KOPT-K1 (cell line): ENCODE measurements around the gene MAN1C1.
"Not testable (repeated sequence)": the region's sequence is repeated elsewhere in the genome, so short reads cannot be mapped to it uniquely, and the experiment has no call there.

ENCODE experiments used
- H3K27ac ChIP-seq: fragments of 200-600 bp; sonication (generic); 2 replicates; pipeline ENCODE4 v1.5.1; 2016; ENCODE audit warnings: antibody characterized with exemption, mild to moderate bottlenecking, low read depth, low read length; ENCODE audit not compliant: poor library complexity, severe bottlenecking
- H3K36me3 ChIP-seq: fragments of 200-600 bp; sonication (generic); 2 replicates; pipeline ENCODE4 v1.5.1; 2017; ENCODE audit warnings: antibody characterized with exemption, mild to moderate bottlenecking, low read length, moderate library complexity; ENCODE audit not compliant: insufficient read depth
- H3K9me3 ChIP-seq: fragments of 200-600 bp; sonication (generic); 2 replicates; pipeline ENCODE4 v1.5.1; 2017; ENCODE audit warnings: antibody characterized with exemption, low read length, mild to moderate bottlenecking; ENCODE audit not compliant: insufficient read depth, poor library complexity, severe bottlenecking

The MAN1C1 gene

DNA sequence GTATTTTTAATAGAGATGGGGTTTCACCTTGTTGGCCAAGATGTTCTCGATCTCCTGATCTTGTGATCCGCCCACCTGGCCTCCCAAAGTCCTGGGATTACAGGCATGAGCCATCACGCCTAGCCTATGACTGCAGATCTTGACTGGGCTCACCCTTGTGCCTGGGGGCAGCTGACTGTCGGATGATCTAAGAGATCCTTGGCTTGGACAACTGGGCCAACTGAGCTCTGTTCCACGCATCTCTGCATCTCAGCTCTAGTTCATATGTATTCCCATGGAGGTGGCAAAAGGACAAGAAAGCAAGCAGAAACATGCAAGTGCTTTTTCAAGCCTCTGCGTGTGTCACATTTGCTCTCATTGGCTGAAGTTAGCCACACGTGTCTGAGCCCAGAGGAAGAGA is 107.6 kb downstream of the MAN1C1 start:
- Histone ChIP-seq H3K27ac (no peak overlapping the region), H3K36me3 (no peaks in the 10 kb centered on the region), H3K9me3 (no peaks in the 10 kb centered on the region)

DNA sequence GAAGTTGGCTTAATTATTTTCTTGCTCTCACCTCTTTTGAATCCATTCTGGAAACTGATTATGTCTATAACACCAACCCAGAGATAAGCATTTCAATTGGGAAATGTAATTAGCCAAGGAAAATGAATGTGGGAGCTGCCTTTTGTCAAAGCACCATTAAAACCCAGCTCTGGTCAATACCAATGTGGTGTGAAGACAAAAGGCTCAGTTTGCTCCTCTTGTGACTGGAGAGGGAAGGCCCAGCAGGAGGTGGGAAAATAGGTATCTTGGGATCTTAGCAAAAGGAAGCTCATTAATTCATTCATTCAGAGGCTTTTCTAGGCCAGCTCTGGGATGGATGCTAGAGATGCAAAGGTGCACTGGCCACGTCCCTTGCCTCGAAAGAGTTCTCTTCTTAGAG is 108.4 kb downstream of the MAN1C1 start:
- Histone ChIP-seq H3K36me3 (no peaks in the 10 kb centered on the region), H3K9me3 (no peaks in the 10 kb centered on the region), H3K27ac (no peak overlapping the region)

DNA sequence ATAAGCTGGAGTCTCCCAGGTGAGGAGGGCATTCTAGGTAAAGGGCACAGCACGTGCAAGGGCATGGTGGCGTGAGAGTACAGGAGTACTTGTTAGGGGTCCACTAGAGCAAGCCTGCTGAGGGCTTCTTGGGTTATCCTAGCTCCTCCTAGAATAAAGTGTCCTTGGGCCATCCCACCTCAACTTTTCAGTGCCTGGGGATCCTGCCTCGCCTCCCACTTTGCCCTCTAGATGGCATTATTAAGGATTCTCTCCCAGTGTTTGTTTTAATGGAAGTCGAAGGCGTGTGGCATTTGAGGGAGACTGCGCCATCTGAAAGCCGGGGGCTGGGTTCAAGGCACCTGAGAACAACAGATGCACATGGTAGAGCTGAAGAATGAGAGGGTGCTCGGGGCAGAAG is 108.9 kb downstream of the MAN1C1 start:
- H3K9me3 ChIP-seq, result no peaks in the 10 kb centered on the region
- H3K27ac ChIP-seq, result no peak overlapping the region
- H3K36me3 ChIP-seq, result no peaks in the 10 kb centered on the region

DNA sequence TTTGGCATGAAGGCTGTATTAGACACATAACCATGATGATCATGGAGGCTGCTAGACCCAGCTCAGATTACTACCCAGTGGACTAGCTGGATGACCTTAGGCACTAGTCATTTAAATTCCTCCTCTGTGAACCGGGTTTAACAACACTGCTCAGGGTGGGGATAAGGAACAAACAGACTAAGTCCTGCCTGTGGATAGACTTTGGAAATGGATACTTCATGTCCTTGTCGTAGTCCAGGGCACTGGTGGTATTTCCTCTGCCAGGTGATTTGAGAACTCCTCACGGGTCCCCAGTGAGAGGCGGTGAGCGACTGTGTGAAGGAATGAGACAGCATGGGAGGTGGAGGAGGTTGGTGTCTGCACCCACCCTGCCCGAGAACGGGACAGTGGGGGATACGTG is 110.5 kb downstream of the MAN1C1 start:
- H3K27ac ChIP-seq, result no peak overlapping the region
- no peaks in the 10 kb centered on the region for H3K9me3 ChIP-seq
- no peaks in the 10 kb centered on the region for H3K36me3 ChIP-seq

DNA sequence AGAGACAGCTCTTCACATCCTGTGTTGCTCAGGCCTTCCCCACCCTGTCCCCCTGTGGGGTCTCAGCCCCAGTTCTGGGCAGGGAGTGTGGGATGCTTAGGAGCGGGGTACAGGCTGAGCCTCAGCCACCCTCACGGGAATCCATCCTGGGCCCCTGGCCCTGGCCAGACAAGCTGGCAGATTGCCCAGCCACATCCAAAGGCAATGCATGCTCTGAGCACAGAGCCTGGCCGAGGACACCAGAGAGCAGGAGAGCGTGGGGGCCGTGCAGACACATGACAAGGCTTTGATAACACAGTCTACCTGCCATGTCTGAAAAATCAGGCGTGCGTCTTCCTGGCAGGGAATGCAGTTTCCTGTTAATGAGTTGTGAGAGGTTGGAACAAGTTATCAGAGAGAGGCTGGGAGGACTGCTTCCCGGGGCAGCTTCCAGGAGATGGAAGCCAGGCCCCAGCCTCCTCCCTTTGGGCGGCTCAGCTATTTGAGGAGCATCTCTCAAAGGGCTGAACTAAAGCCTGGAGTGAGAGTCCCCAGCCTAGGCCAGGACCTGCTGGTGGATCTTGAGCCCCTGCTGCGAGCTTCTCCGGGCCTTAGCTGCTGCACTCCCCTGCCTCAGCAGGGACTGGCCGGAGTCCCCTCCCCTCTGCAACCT is 111.2 kb downstream of the MAN1C1 start:
- H3K36me3 ChIP-seq, result no peaks in the 10 kb centered on the region
- no peak overlapping the region for H3K27ac ChIP-seq
- no peaks in the 10 kb centered on the region for H3K9me3 ChIP-seq

DNA sequence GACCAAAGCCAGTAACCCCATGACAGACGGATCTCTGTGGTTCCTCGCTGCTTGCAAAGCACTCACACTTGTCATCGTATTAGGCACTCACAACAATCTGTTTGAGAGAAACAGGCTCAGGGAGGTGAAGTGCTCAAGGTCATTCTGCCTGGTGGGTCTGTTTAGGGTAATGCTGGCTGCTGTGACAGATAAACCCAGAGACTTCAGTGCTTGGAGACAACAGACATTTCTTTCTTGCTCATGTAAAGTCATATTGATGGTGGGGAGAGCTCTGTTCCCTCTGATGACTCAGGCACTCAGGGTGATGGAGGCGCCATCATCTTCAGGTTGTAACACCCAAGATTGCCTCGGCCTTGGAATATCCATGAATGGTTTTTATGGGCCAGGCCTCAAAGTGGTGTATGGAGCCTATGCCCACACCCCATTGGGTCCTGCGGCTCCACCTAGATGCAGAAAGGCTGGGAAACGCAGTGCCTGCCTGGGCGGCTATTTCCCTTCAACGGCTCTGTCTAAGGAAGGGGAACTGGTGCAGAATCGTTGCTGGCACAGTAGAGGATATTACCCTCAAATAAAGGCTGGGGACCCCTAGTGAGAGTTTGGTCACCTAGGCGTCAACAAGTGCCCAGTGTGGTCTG is 111.8 kb downstream of the MAN1C1 start:
- Histone ChIP-seq H3K36me3 (no peaks in the 10 kb centered on the region), H3K9me3 (no peaks in the 10 kb centered on the region), H3K27ac (no peak overlapping the region)

DNA sequence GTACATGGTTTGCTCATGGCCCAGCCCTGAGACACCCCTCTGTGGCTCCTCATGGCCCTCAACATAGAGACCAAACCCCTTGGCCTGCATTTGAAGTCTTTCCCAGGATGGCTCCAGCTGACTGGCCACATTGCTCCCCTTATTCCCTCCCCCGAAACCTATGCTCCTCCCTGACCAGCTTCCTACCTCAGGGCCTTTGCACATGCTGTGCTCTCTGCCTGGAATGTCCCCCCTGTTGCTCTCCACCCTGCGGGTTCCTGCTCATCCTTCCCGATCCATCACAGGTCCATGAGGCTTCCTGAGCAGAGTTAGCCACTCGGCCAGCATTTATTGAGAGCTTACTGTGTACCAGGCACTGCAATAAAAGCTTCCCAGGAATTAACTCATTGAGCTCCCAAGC is 112.5 kb downstream of the MAN1C1 start:
- no peak overlapping the region for H3K27ac ChIP-seq
- no peaks in the 10 kb centered on the region for H3K36me3 ChIP-seq
- no peaks in the 10 kb centered on the region for H3K9me3 ChIP-seq

DNA sequence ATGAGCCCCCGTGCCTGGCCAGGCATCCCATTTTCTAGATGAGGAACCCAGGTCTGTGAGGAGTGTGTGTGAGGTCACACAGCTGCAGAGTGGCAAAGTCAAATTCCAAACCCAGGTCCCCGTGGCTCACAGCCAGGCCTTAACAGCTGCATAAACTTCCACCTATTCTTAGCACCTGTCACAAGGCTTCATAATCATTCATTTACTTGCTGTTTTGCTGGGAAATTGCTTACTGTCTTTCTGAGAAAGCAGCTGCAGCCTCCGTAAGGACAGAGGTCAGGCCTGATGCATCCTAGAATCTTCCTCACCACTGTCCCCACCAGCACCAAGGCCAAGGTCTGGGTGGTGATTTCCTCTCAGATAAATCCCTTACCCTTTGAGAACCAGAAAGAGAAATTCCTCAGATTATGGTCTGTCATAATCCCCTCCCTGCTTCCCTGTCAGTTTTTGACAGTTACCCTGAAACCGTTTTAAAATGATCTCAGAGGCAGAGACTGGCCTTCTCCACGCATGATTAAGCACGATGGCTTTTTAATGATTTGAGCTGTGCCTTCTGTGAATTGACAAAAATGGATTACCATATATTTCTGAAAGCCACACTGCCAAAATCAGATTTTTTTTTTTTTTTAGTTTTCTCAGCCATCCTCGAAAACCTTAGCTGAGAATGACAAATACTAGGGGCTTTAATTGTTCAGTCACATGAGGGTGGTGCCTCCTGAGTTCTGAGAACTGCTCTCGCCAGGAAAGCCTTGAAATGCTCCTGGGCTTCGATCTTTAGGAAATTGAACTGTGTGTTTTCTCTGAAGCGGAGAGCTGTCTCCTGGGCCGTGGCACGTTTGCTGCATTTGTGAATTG is 113.4 kb downstream of the MAN1C1 start:
- Histone ChIP-seq H3K36me3 (no peaks in the 10 kb centered on the region), H3K9me3 (no peaks in the 10 kb centered on the region), H3K27ac (no peak overlapping the region)

DNA sequence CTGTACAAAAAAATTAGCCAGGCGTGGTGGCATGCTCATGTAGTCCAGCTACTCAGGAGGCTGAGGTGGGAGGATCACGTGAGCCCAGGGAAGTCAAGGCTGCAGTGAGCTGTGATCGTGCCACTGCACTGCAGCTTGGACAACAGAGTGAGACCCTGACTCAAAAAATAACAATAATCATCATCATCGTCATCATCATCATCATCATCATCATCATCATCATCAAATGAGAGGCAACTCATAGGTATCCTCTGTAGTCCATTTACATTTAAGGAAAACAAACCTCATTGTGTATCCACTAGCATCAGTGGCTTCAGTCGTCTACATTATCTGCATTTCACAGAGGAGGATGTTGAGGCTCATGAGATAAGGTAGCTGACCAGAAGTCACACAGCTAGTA is 114.6 kb downstream of the MAN1C1 start:
- Histone ChIP-seq H3K36me3 (no peaks in the 10 kb centered on the region), H3K9me3 (no peaks in the 10 kb centered on the region), H3K27ac (no peak overlapping the region)

DNA sequence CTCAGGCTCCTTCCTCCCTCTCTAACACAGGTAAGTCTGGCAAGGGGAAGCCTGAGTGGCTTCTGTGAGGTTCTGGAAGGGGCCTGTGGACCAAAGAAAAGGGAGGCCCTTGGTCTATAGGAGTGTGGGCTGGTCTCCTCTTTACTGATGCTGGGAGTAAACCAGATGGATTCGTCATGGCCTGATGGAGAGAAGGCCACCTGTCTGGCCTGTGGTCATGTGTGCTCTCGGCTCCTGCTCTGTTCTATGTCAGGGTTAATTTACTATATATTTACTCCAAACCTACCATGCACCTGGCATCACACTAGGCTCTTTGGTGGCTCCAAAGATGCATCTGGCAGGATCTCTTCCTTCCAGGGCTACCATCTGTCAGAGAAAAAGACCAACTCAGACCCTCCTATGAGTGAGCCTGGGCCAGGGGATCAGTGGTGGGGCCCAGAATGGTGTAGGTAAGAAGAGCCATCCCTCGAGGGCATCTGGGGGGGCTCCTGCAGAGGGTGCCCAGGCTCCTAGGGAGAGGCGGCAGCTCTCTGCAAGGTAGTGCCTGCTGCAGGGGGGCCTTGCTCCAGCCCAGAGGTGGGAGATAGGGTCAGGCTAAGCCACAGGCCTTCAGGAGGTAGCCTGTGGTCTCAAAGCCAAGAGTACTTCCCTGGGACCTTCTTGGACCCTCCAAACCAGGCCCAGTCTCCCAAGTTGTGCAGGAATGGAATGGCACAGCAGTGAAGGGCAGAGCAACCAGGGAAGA is 115.2 kb downstream of the MAN1C1 start:
- H3K9me3 ChIP-seq, result no peaks in the 10 kb centered on the region
- H3K27ac ChIP-seq, result no peak overlapping the region
- H3K36me3 ChIP-seq, result no peaks in the 10 kb centered on the region

DNA sequence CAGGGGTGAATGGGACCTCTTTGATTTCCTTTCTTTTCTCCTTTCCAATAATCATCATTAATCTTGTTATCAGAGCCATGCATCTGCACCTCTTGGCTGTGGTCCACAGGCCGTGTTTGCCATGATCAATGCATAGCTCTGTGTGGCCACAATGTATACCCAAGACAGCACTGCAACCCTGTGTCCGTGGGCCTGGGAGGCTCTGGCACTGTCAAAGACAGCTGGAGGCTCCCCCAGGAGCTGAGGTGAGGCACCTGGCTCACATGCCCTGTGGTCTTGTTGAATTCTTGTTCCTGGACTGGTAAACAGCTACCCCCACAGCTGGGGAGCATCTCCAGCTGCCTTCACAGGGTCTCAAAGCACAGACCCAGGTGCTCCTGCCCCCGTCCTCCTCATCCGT is 116.2 kb downstream of the MAN1C1 start:
- Histone ChIP-seq H3K9me3 (no peaks in the 10 kb centered on the region), H3K27ac (no peak overlapping the region), H3K36me3 (no peaks in the 10 kb centered on the region)

DNA sequence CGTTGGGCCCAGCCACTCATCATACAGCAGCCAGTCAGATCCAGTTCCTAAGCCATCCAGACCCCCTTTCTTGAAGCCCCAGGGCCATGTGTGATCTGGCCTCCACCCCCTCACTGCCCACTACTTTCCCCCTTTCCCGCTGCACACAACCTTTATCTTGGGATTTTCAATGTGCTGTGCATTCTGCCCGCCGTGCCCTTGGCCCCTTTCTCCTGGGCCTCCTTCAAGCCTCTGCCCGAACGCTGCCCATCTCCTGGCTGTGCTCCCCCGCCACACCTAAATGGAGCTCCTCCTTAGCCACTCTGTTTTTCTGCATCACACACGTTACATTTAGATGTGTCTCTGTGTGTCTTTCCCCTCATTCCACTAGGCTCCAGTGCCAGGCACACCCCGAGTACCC is 116.7 kb downstream of the MAN1C1 start:
- Histone ChIP-seq H3K27ac (no peak overlapping the region), H3K9me3 (no peaks in the 10 kb centered on the region), H3K36me3 (no peaks in the 10 kb centered on the region)

DNA sequence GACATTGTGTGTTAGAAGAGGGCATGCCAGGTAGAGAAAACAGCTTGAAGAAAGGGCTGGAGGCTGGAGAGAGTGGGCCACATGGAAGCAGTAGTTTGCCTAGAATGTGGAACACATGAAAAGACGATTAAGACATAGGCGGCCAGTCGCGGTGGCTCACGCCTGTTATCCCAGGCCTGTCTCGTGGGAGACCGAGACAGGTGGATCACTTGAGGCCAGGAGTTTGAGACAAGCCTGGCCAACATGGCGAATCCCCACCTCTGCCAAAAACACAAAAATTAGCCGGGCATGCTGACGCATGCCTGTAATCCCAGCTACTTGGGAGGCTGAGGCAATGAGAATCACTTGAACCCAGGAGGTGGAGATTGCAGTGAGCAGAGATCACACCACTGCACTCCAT is 118.4 kb downstream of the MAN1C1 start:
- H3K9me3 ChIP-seq, H3K36me3 ChIP-seq, H3K27ac ChIP-seq: not testable (repeated sequence)

DNA sequence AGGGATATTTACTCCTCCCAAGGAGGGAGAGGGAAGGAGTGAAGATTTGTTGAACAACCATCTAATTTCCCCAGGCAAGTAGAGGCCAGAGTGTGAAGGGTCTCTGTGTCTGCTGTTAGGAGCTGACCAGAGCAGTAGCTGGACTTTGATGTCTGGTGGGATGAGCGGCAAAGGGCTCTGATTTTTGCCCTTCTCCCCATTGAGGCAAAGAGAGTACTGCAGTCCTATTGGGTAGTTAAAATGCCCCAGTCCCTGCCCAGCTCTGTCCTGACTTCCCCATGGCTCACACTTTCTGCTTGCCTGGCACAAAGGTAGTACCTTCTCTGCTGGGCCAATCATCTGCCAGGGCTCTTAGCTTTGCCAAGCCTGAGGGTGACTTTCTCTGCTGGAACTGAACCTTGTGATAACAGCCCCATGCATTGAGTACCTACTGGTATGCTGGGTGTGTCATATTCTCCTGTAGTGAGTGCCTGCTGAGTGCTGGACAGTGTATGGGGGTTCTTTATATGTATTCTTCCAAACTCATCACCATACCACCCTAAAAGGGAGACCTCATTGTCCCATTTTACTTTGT is 119.5 kb downstream of the MAN1C1 start:
- Histone ChIP-seq H3K27ac (no peak overlapping the region), H3K9me3 (no peaks in the 10 kb centered on the region)

DNA sequence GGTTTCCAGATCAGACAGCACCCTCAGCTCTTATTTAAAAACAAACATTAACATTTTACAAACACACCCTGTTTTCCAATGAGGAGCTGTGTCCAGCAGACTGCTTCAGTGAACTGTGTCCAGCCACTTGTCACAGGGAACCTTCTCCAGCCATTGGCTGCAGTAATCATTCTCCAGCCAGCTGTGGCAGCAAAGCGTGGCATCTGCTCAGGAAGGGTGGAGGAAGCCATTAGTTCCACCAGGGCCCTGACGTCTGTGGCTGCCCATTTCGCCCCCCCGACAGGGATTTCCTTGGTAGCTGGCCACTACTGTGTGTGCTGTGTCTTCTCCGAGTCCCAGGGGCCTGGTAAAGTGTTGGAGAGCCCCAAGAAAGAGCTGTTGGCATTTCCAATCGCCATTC is 120.5 kb downstream of the MAN1C1 start:
- Histone ChIP-seq H3K27ac (no peak overlapping the region), H3K9me3 (no peaks in the 10 kb centered on the region), H3K36me3 (no peaks in the 10 kb centered on the region)

More for the DNA sequence above, 119.5 kb downstream of the MAN1C1 start:
- H3K36me3 ChIP-seq, result no peaks in the 10 kb centered on the region
